Panc1 (cell line): ENCODE measurements around the gene MYO18B. TPM values are rescaled to one million over a fixed set of nuclear protein-coding genes. Genes with fewer than 3 reads are reported as not detected.

Experiments
- ATAC-seq: fragments of 200-7000 bp; cut with Tn5 transposase; 2 replicates; pipeline ENCODE4 v1.9.1; 2020; ENCODE audit warnings: mild to moderate bottlenecking, moderate library complexity
- BruUV-seq: library from RNA; stranded (reverse); fragments of 400-500 nt; replicated peaks from 2 replicates; lab custom pipeline; 2021; lab: Mats Ljungman, UMichigan
- CTCF ChIA-PET: fragments of 300-600 bp; sonication (Branson Sonifier 250); formaldehyde crosslinking; loops from one replicate; lab custom pipeline; 2022; ENCODE audit warnings: antibody characterized with exemption; lab: Charles Lee
- POLR2A ChIA-PET: fragments of 300-600 bp; sonication (Branson Sonifier 250); formaldehyde crosslinking; loops from one replicate; lab custom pipeline; 2022; ENCODE audit warnings: antibody characterized with exemption; lab: Charles Lee
- DNase-seq: peaks from one replicate; pipeline ENCODE4 v3.0.0-alpha.2; 2010; ENCODE audit warnings: low read depth, low spot score
- H3K27ac ChIP-seq: 2 replicates; pipeline ENCODE4 v1.5.1; 2011; ENCODE audit warnings: mild to moderate bottlenecking, low read length, inconsistent platforms
- H3K27me3 ChIP-seq: fragments of 200-500 bp; sonication (Bioruptor generic); 2 replicates; pipeline ENCODE4 v1.6.0; 2014; ENCODE audit warnings: low read length, inconsistent platforms; ENCODE audit not compliant: control insufficient read depth, insufficient read depth
- H3K36me3 ChIP-seq: fragments of 200-500 bp; sonication (Bioruptor generic); 2 replicates; pipeline ENCODE4 v1.5.1; 2014; ENCODE audit warnings: inconsistent platforms, mild to moderate bottlenecking, low read length, moderate library complexity; ENCODE audit not compliant: control insufficient read depth, insufficient read depth
- H3K4me1 ChIP-seq: 2 replicates; pipeline ENCODE4 v1.5.1; 2011; ENCODE audit warnings: inconsistent platforms, mild to moderate bottlenecking, low read length, moderate library complexity; ENCODE audit not compliant: control insufficient read depth, insufficient read depth
- H3K4me3 ChIP-seq, 2 experiments: 2 replicates each; pipeline ENCODE4 v1.5.1; 2011 to 2012; ENCODE audit warnings: low read depth in 2 of 2, low read length in 2 of 2, mild to moderate bottlenecking in 2 of 2, inconsistent platforms in 1 of 2, moderate library complexity in 1 of 2
- H3K9me3 ChIP-seq: fragments of 200-500 bp; sonication (Bioruptor generic); 2 replicates; pipeline ENCODE4 v1.5.1; 2014; ENCODE audit warnings: low read depth, mild to moderate bottlenecking, inconsistent platforms, low read length, moderate library complexity; ENCODE audit not compliant: control insufficient read depth, insufficient read depth
- CTCF ChIP-seq: fragments of 450-650 bp; IDR thresholded peaks from 2 replicates; pipeline ENCODE4 v1.5.1; 2017; ENCODE audit warnings: mild to moderate bottlenecking
- POLR2AphosphoS5 ChIP-seq: IDR thresholded peaks from 2 replicates; pipeline ENCODE4 v1.6.1; 2012; ENCODE audit warnings: mild to moderate bottlenecking, low read depth, low read length, moderate library complexity
- SIN3A ChIP-seq: IDR thresholded peaks from 2 replicates; pipeline ENCODE4 v1.6.1; 2012; ENCODE audit warnings: low read depth, mild to moderate bottlenecking, low read length, moderate library complexity, borderline replicate concordance; ENCODE audit not compliant: insufficient read depth
- TCF7L2 ChIP-seq: IDR thresholded peaks from 2 replicates; pipeline ENCODE4 v1.6.1; 2011; ENCODE audit warnings: mild to moderate bottlenecking, low read depth, low read length, inconsistent platforms
- in situ Hi-C: cut with HindIII; loops from 2 replicates; pipeline ENCODE4 v1.10.0; 2016; ENCODE audit warnings: low sequenced_read_pairs, low pct_unique_long_range_greater_than_20kb
- intact Hi-C: fragments of 100-400 bp; cut with micrococcal nuclease; formaldehyde crosslinking; loops from one replicate; pipeline ENCODE4 v1.10.0; 2022; ENCODE audit not compliant: unreplicated experiment
- total RNA-seq: library from RNA; stranded (reverse); gene quantifications from one replicate; pipeline ENCODE4 v1.2.1, GENCODE V29; 2021; ENCODE audit not compliant: unreplicated experiment
- TF ChIP-seq, protein P1 (sequence below), 2 experiments: IDR thresholded peaks; 2 replicates each; pipeline ENCODE4 v1.6.1; 2011 to 2012; ENCODE audit warnings: low read depth in 2 of 2, control low read depth in 1 of 2, low read length in 1 of 2, mild to moderate bottlenecking in 1 of 2, moderate library complexity in 1 of 2; ENCODE audit not compliant: insufficient read depth in 1 of 2

MYO18B gene
- total RNA-seq, 1 experiment from 2014 or later: not detected

DNA sequence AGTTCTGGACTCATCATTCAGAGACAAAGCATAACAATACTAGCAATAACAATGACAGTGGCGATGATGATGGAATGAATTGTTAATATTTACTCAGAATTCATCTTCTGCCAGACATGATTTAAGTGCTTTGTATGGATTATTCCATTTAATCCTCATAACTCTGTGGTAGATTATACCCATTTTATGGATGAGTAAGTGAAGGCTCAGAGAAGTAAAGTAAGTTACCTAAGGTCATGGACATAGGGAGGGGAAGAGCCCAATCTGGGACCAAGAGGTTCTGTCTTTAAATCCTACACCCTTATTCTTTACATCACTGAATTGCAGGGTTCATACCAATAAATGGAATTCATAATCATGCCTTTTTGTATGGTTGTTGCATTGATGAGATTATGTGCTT, 72.7 kb downstream of the MYO18B start:
- in situ Hi-C loops: no loop called here
- ChIA-PET POLR2A (no interaction called here), CTCF (no interaction called here)
- Histone ChIP-seq H3K4me3 (no peak overlapping the region), H3K9me3 (no peaks in the 10 kb centered on the region), H3K27me3 (no peaks in the 10 kb centered on the region), H3K27ac (no peak overlapping the region), H3K4me1 (no peaks in the 10 kb centered on the region), H3K36me3 (no peaks in the 10 kb centered on the region)
- intact Hi-C loops: no loop called here
- TF ChIP-seq SIN3A (no peak), CTCF (no peak), TCF7L2 (no peak), POLR2AphosphoS5 (no peak)
- TF ChIP-seq, protein P1, sequence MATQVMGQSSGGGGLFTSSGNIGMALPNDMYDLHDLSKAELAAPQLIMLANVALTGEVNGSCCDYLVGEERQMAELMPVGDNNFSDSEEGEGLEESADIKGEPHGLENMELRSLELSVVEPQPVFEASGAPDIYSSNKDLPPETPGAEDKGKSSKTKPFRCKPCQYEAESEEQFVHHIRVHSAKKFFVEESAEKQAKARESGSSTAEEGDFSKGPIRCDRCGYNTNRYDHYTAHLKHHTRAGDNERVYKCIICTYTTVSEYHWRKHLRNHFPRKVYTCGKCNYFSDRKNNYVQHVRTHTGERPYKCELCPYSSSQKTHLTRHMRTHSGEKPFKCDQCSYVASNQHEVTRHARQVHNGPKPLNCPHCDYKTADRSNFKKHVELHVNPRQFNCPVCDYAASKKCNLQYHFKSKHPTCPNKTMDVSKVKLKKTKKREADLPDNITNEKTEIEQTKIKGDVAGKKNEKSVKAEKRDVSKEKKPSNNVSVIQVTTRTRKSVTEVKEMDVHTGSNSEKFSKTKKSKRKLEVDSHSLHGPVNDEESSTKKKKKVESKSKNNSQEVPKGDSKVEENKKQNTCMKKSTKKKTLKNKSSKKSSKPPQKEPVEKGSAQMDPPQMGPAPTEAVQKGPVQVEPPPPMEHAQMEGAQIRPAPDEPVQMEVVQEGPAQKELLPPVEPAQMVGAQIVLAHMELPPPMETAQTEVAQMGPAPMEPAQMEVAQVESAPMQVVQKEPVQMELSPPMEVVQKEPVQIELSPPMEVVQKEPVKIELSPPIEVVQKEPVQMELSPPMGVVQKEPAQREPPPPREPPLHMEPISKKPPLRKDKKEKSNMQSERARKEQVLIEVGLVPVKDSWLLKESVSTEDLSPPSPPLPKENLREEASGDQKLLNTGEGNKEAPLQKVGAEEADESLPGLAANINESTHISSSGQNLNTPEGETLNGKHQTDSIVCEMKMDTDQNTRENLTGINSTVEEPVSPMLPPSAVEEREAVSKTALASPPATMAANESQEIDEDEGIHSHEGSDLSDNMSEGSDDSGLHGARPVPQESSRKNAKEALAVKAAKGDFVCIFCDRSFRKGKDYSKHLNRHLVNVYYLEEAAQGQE (IDR thresholded peaks at IDR 0.05; ENCODE audit: insufficient read depth in 1 of 2, low read depth in 2 of 2, low read length in 1 of 2): no peak
- no TSS peak for BruUV-seq
- ATAC-seq (no peak), DNase-seq (no peak)

DNA sequence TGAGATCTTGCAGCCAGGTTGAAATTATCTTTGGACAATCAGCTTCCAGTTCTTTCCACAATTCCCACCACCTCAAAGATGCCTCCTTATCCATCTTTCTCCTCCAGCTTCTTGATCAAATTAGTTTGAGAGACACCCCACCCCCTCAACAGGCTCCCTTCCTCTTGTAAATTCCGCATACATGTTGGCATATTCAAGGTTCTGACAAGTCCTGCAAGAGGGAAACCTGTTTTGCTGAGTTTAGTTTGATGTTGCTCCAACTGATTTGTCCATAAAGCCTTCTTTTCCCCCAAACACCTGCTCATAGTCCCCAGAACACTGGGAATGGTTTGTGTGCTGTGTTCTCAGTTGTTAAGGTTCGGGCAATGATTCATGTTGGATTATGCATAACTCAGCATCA, 73.6 kb downstream of the MYO18B start:
- CTCF ChIA-PET: no interaction called here

More for the DNA sequence above, 73.6 kb downstream of the MYO18B start:
- ATAC-seq (no peak), DNase-seq (no peak)
- TF ChIP-seq, protein P1 (IDR thresholded peaks at IDR 0.05; ENCODE audit: insufficient read depth in 1 of 2, low read depth in 2 of 2, low read length in 1 of 2): no peak
- TF ChIP-seq TCF7L2: no peak
- TF ChIP-seq SIN3A: no peak
- no peak for TF ChIP-seq CTCF
- BruUV-seq: no TSS peak
- H3K27me3 ChIP-seq: no peaks in the 10 kb centered on the region
- POLR2A ChIA-PET: no interaction called here
- no peaks in the 10 kb centered on the region for H3K36me3 ChIP-seq
- H3K27ac ChIP-seq: no peak overlapping the region
- in situ Hi-C loops (no loop called here), intact Hi-C loops (no loop called here)
- H3K9me3 ChIP-seq: no peaks in the 10 kb centered on the region
- no peaks in the 10 kb centered on the region for H3K4me1 ChIP-seq
- H3K4me3 ChIP-seq: no peak overlapping the region
